Adrenal gland (tissue), 5 donors: ENCODE data around the gene CTNS.

Experiments used
- POLR2A ChIP-seq, 2 donors: fragments of 450-650 bp; IDR thresholded peaks; one replicate each; pipeline ENCODE4 v1.6.1; 2017; ENCODE audit warnings: antibody characterized with exemption in 2 of 2, mild to moderate bottlenecking in 2 of 2, moderate library complexity in 1 of 2
- TF ChIP-seq, protein P1 (sequence below), 6 experiments: fragments of 450-650 bp in 4 of 6; fragments of 200-600 bp in 2 of 6; sonication (generic) in 1 of 6; IDR thresholded peaks; 1 replicate in 5 of 6; 2 replicates in 1 of 6; pipeline versions ENCODE4 v1.5.1 to v1.8.0; 2016 to 2021; ENCODE audit warnings: antibody characterized with exemption in 6 of 6, mild to moderate bottlenecking in 2 of 6, moderate library complexity in 1 of 6
- donor health status: DM: no; HTN: no; CAD: no.

DNA sequence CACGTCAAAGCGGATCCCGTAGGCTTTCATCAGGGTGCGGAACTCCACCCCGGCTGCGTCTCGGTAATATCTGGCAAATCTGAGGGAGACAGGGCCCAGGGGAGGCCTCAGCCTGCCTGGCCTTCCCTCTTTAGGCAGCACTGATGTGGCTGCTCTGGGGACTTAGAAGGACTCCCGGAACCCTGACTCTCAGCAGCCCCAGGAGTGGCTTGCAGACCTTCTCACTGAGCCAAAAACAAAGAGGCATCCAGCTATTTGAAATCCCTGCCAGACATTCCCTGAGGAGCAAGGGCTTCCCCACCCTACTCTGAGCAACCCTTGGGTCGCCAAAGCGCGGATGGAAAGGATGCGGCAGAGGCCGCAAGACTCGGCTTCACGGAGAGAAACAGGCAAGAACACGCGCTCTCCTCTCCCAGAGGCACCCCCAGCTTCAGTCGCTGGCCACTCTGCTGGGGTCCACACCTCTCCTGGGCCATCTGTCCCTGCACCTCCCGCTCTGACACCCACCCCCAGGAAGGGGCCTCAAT lies 51.5 kb downstream of the CTNS start:
- TF ChIP-seq, protein P1, sequence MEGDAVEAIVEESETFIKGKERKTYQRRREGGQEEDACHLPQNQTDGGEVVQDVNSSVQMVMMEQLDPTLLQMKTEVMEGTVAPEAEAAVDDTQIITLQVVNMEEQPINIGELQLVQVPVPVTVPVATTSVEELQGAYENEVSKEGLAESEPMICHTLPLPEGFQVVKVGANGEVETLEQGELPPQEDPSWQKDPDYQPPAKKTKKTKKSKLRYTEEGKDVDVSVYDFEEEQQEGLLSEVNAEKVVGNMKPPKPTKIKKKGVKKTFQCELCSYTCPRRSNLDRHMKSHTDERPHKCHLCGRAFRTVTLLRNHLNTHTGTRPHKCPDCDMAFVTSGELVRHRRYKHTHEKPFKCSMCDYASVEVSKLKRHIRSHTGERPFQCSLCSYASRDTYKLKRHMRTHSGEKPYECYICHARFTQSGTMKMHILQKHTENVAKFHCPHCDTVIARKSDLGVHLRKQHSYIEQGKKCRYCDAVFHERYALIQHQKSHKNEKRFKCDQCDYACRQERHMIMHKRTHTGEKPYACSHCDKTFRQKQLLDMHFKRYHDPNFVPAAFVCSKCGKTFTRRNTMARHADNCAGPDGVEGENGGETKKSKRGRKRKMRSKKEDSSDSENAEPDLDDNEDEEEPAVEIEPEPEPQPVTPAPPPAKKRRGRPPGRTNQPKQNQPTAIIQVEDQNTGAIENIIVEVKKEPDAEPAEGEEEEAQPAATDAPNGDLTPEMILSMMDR (IDR thresholded peaks at IDR 0.05), result no peak
- TF ChIP-seq POLR2A (IDR thresholded peaks at IDR 0.05), result no peak
